PC-3 (cell line): ENCODE results near the gene PCYT2. TPM values are rescaled to one million over a fixed set of nuclear protein-coding genes. Genes with fewer than 3 reads are reported as not detected.

Experiments used
- ATAC-seq: fragments of 200-7000 bp; cut with Tn5 transposase; 2 replicates; pipeline ENCODE4 v1.9.1; 2020; ENCODE audit warnings: mild to moderate bottlenecking, moderate library complexity
- BruUV-seq: library from RNA; stranded (reverse); fragments of 400-500 nt; replicated peaks from 2 replicates; lab custom pipeline; 2021; lab: Mats Ljungman, UMichigan
- CTCF ChIA-PET: fragments of 300-600 bp; sonication (Branson Sonifier 250); formaldehyde crosslinking; loops from one replicate; lab custom pipeline; 2022; ENCODE audit warnings: antibody characterized with exemption; lab: Charles Lee
- POLR2A ChIA-PET: fragments of 300-600 bp; sonication (Branson Sonifier 250); formaldehyde crosslinking; loops from one replicate; lab custom pipeline; 2022; ENCODE audit warnings: antibody characterized with exemption; ENCODE audit not compliant: unreplicated experiment; lab: Charles Lee
- DNase-seq: peaks from one replicate; pipeline ENCODE4 v3.0.0-alpha.2; 2015
- H2AFZ ChIP-seq: fragments of 300-600 bp; sonication (generic); 2 replicates; pipeline ENCODE4 v1.6.0; 2016; ENCODE audit warnings: antibody characterized with exemption, low read length
- H3F3A ChIP-seq: fragments of 300-600 bp; sonication (generic); one replicate; pipeline ENCODE4 v1.6.0; 2017; ENCODE audit warnings: antibody characterized with exemption, low read length, control low read depth, mild to moderate bottlenecking; ENCODE audit not compliant: unreplicated experiment
- H3K27ac ChIP-seq: fragments of 300-600 bp; sonication (generic); 2 replicates; pipeline ENCODE4 v1.5.1; 2016; ENCODE audit warnings: mild to moderate bottlenecking, low read length
- H3K27me3 ChIP-seq: fragments of 300-600 bp; sonication (generic); 2 replicates; pipeline ENCODE4 v1.6.1; 2016; ENCODE audit warnings: low read length, mixed read lengths
- H3K36me3 ChIP-seq: fragments of 300-600 bp; sonication (generic); 2 replicates; pipeline ENCODE4 v1.6.1; 2016; ENCODE audit warnings: low read depth, mixed run types, low read length, mixed read lengths
- H3K4me1 ChIP-seq: fragments of 300-600 bp; sonication (generic); 2 replicates; pipeline ENCODE4 v1.5.1; 2016; ENCODE audit warnings: low read length; ENCODE audit not compliant: insufficient read depth
- H3K4me2 ChIP-seq: fragments of 300-600 bp; sonication (generic); 2 replicates; pipeline ENCODE4 v1.6.0; 2016; ENCODE audit warnings: low read length
- H3K4me3 ChIP-seq: fragments of 300-600 bp; sonication (generic); 2 replicates; pipeline ENCODE4 v1.5.1; 2016; ENCODE audit warnings: mild to moderate bottlenecking, low read length, mixed read lengths
- H3K79me2 ChIP-seq: fragments of 300-600 bp; sonication (generic); 2 replicates; pipeline ENCODE4 v1.6.1; 2017; ENCODE audit warnings: low read length, mixed read lengths
- H3K9ac ChIP-seq: fragments of 300-600 bp; sonication (generic); 2 replicates; pipeline ENCODE4 v1.6.0; 2016; ENCODE audit warnings: mild to moderate bottlenecking, low read length
- H3K9me2 ChIP-seq: fragments of 300-600 bp; sonication (generic); replicated peaks from 2 replicates; pipeline ENCODE4 v1.6.1; 2016; ENCODE audit warnings: mixed run types, low read length, mixed read lengths
- H3K9me3 ChIP-seq: fragments of 300-600 bp; sonication (generic); 2 replicates; pipeline ENCODE4 v1.6.1; 2016; ENCODE audit warnings: low read length, mixed read lengths
- H4K20me1 ChIP-seq: fragments of 300-600 bp; sonication (generic); 2 replicates; pipeline ENCODE4 v1.6.1; 2016; ENCODE audit warnings: low read length, mixed read lengths
- EZH2 ChIP-seq: fragments of 300-600 bp; sonication (generic); IDR thresholded peaks from one replicate; pipeline ENCODE4 v1.6.1; 2017; ENCODE audit warnings: antibody characterized with exemption, mild to moderate bottlenecking, low read length; ENCODE audit not compliant: unreplicated experiment
- EZH2phosphoT487 ChIP-seq: fragments of 300-600 bp; sonication (generic); IDR thresholded peaks from 2 replicates; pipeline ENCODE4 v1.6.1; 2018; ENCODE audit warnings: mild to moderate bottlenecking, antibody characterized with exemption, low read length, borderline replicate concordance
- intact Hi-C: fragments of 100-400 bp; cut with micrococcal nuclease; formaldehyde crosslinking; loops from 2 replicates; pipeline ENCODE4 v1.9.0; 2023
- total RNA-seq: library from RNA; depleted of rRNA; stranded (reverse); fragments of >200 nt; gene quantifications from 2 replicates; pipeline ENCODE4 v1.2.3, GENCODE V29; 2014
- TF ChIP-seq, protein P1 (sequence below): fragments of 300-600 bp; sonication (generic); conservative IDR thresholded peaks from 2 replicates; pipeline ENCODE4 v1.5.1; 2017; ENCODE audit warnings: antibody characterized with exemption, low read depth, mild to moderate bottlenecking, low read length

PCYT2 gene
- total RNA-seq, 1 experiment from 2014 or later, result 33.3 TPM

DNA sequence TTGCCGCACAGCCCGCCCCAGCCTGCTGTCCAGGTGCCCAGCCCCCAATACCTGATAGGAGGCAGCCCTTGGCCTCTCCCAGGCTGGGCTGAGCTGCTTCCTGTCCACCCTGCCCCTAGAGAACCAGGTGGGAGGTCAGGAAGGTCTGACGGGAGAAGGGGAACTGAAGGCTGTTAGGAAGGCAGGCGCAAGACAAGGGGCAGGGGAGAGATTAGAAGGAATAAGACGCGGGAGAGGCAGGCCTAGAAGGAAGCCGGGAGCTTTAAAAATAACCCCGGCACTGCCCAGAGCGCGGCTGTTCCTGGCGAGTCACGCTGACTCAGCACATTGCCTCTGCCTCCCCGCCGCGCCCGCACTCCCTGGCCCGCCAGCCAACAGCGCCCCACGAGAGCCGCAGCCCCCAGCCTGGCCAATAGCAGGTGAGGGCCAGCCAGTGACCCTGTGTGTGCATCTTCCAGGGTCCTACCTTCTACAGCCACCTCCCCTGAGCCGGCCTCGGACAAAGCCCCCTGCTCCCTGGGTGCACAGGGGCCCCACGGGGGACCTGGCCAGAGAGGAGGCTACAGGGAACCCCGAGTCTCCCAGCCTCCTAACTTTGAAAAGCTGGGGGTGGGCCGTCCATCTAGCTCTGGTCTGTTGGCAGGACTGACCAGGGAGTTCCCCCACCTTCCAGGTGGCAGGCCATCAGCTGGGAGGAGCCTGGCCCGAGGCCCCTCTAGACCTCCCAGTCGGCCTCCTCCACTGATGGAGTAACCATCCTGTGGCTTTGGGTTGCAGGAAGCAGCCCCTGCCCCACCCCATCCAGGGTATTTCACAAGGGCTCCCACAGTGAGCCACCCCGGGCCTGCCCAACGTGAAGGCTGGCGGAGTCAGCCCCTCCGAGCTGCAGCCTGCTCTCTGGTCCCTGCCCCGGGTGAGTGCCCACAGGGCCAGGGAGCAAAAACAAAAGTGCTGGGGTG, 12.4 kb upstream of the PCYT2 start:
- peak overlapping the region; percentile 32; the same call in 1 of the 2 replicates for H2AFZ ChIP-seq
- H3K9me3 ChIP-seq, result no peaks in the 10 kb centered on the region
- DNase-seq, result peak; percentile 77
- ChIA-PET POLR2A (interaction anchor here (0.6 kb wide), 1 partner anchor 19 kb away, joined by 4 read pairs; no protein-coding TSS in a partner anchor), CTCF (interaction anchor here (0.6 to 1.1 kb wide), 2 partner anchors 11 to 151 kb away, joined by 3 read pairs; no protein-coding TSS in a partner anchor)
- ATAC-seq, result peak; percentile 23; the same call in 1 of the 2 replicates
- TF ChIP-seq, protein P1, sequence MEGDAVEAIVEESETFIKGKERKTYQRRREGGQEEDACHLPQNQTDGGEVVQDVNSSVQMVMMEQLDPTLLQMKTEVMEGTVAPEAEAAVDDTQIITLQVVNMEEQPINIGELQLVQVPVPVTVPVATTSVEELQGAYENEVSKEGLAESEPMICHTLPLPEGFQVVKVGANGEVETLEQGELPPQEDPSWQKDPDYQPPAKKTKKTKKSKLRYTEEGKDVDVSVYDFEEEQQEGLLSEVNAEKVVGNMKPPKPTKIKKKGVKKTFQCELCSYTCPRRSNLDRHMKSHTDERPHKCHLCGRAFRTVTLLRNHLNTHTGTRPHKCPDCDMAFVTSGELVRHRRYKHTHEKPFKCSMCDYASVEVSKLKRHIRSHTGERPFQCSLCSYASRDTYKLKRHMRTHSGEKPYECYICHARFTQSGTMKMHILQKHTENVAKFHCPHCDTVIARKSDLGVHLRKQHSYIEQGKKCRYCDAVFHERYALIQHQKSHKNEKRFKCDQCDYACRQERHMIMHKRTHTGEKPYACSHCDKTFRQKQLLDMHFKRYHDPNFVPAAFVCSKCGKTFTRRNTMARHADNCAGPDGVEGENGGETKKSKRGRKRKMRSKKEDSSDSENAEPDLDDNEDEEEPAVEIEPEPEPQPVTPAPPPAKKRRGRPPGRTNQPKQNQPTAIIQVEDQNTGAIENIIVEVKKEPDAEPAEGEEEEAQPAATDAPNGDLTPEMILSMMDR, result 0 out of 2 replicates have a peak, but pooled peaks have one; percentile 11
- TF ChIP-seq EZH2, result no peak
- TF ChIP-seq EZH2phosphoT487, result no peak
- BruUV-seq, result no TSS peak
- H3K9ac ChIP-seq, result peak overlapping the region; percentile 87
- peaks cover 7% of the 10 kb centered on the region; the same call in 1 of the 2 replicates for H3K36me3 ChIP-seq
- intact Hi-C loops, result no loop called here
- H3K79me2 ChIP-seq, result peaks cover 80% of the 10 kb centered on the region
- peak overlapping the region; percentile 59 for H3K4me3 ChIP-seq
- H3K4me1 ChIP-seq, result peaks cover 40% of the 10 kb centered on the region
- H3K4me2 ChIP-seq, result peak overlapping the region; percentile 95
- no peaks in the 10 kb centered on the region for H3K27me3 ChIP-seq
- H3F3A ChIP-seq, result no peaks in the 10 kb centered on the region
- H3K9me2 ChIP-seq, result no peaks in the 10 kb centered on the region
- no peaks in the 10 kb centered on the region for H4K20me1 ChIP-seq
- H3K27ac ChIP-seq, result peak overlapping the region; percentile 93

- Histone ChIP-seq H3K4me3 (peak overlapping the region; percentile 59; the same call in 1 of the 2 replicates), H3K9me2 (no peaks in the 10 kb centered on the region), H3K4me1 (peaks cover 43% of the 10 kb centered on the region), H3K9ac (peak overlapping the region; percentile 87), H3K27me3 (no peaks in the 10 kb centered on the region), H3K36me3 (peaks cover 7% of the 10 kb centered on the region; the same call in 1 of the 2 replicates), H3K27ac (peak overlapping the region; percentile 93), H3K79me2 (peaks cover 80% of the 10 kb centered on the region), H4K20me1 (no peaks in the 10 kb centered on the region), H3K9me3 (no peaks in the 10 kb centered on the region), H3K4me2 (peak overlapping the region; percentile 95), H2AFZ (no peak overlapping the region), H3F3A (no peaks in the 10 kb centered on the region)
- ChIA-PET POLR2A (interaction anchor here (0.6 kb wide), 1 partner anchor 20 kb away, joined by 4 read pairs; no protein-coding TSS in a partner anchor), CTCF (no interaction called here)
- TF ChIP-seq EZH2 (no peak), EZH2phosphoT487 (no peak)
- TF ChIP-seq, protein P1, result no peak
- ATAC-seq (no peak), DNase-seq (no peak)
- intact Hi-C loops, result no loop called here
- no TSS peak for BruUV-seq
Observed at GRCh38 chr17:81922566-81923301, 11.5 kb upstream of the PCYT2 start.
